Neuronal stem cell (in vitro differentiated cells): Measurements from ENCODE around the gene ACOXL.

Experiments
- DNase-seq: peaks from one replicate; pipeline ENCODE4 v3.0.0-alpha.2; 2013; ENCODE audit warnings: low spot score
- H2AFZ ChIP-seq: one replicate; pipeline ENCODE4 v1.6.1; 2013; ENCODE audit warnings: mild to moderate bottlenecking, low read length, inconsistent platforms
- H2AK5ac ChIP-seq: 2 replicates; pipeline ENCODE4 v1.6.1; 2013; ENCODE audit warnings: low read depth, mild to moderate bottlenecking, inconsistent platforms, low read length, moderate library complexity, mixed read lengths
- H2BK120ac ChIP-seq: 2 replicates; pipeline ENCODE4 v1.6.1; 2013; ENCODE audit warnings: low read depth, mild to moderate bottlenecking, inconsistent platforms, low read length, moderate library complexity, mixed read lengths
- H2BK12ac ChIP-seq: one replicate; pipeline ENCODE4 v1.6.1; 2013; ENCODE audit warnings: low read length, inconsistent platforms
- H2BK15ac ChIP-seq: 2 replicates; pipeline ENCODE4 v1.6.1; 2013; ENCODE audit warnings: mild to moderate bottlenecking, low read length, inconsistent platforms, mixed read lengths
- H2BK5ac ChIP-seq: one replicate; pipeline ENCODE4 v1.6.1; 2013; ENCODE audit warnings: inconsistent platforms, mild to moderate bottlenecking, low read length, moderate library complexity
- H3K14ac ChIP-seq: one replicate; pipeline ENCODE4 v1.6.1; 2013; ENCODE audit warnings: low read length, inconsistent platforms
- H3K18ac ChIP-seq: 2 replicates; pipeline ENCODE4 v1.6.1; 2013; ENCODE audit warnings: low read length, inconsistent platforms
- H3K23ac ChIP-seq: 2 replicates; pipeline ENCODE4 v1.6.1; 2013; ENCODE audit warnings: low read depth, mild to moderate bottlenecking, mixed read lengths, low read length, inconsistent platforms; ENCODE audit not compliant: poor library complexity
- H3K27ac ChIP-seq: replicated peaks from 3 replicates; pipeline ENCODE4 v1.5.1; 2013; ENCODE audit warnings: low read length, inconsistent platforms
- H3K27me3 ChIP-seq, 3 experiments: 2 replicates each; pipeline ENCODE4 v1.6.1; 2013; ENCODE audit warnings: low read length in 3 of 3, mild to moderate bottlenecking in 2 of 3, inconsistent platforms in 1 of 3, low read depth in 1 of 3, mixed read lengths in 1 of 3, moderate library complexity in 1 of 3; ENCODE audit not compliant: control insufficient read depth in 3 of 3, insufficient read depth in 3 of 3
- H3K36me3 ChIP-seq, 2 donors: replicated peaks in 1 of 2; 2 replicates each; pipeline ENCODE4 v1.6.1; 2013; ENCODE audit warnings: low read length in 2 of 2; ENCODE audit not compliant: control insufficient read depth in 2 of 2, insufficient read depth in 2 of 2
- H3K4ac ChIP-seq: 2 replicates; pipeline ENCODE4 v1.6.1; 2013; ENCODE audit warnings: inconsistent platforms, mild to moderate bottlenecking, low read length, moderate library complexity
- H3K4me1 ChIP-seq, 2 donors: 1 replicate in 1 of 2; 2 replicates in 1 of 2; pipeline ENCODE4 v1.6.1; 2013; ENCODE audit warnings: low read length in 2 of 2, low read depth in 1 of 2; ENCODE audit not compliant: control insufficient read depth in 2 of 2, insufficient read depth in 1 of 2
- H3K4me2 ChIP-seq: one replicate; pipeline ENCODE4 v1.6.1; 2013; ENCODE audit warnings: mild to moderate bottlenecking, low read length, inconsistent platforms; ENCODE audit not compliant: insufficient read depth, poor library complexity, severe bottlenecking
- H3K4me3 ChIP-seq, 2 donors: 2 replicates each; pipeline ENCODE4 v1.5.1; 2013; ENCODE audit warnings: low read length in 2 of 2, mild to moderate bottlenecking in 2 of 2, inconsistent platforms in 1 of 2, moderate library complexity in 1 of 2
- H3K79me1 ChIP-seq: one replicate; pipeline ENCODE4 v1.6.1; 2013; ENCODE audit warnings: low read depth, mild to moderate bottlenecking, inconsistent platforms, low read length, moderate library complexity
- H3K9ac ChIP-seq: one replicate; pipeline ENCODE4 v1.6.1; 2013; ENCODE audit warnings: mild to moderate bottlenecking, low read depth, low read length, inconsistent platforms; ENCODE audit not compliant: poor library complexity
- H3K9me3 ChIP-seq, 2 donors: replicated peaks in 1 of 2; 2 replicates each; pipeline versions ENCODE3 to v1.6.1; 2013; ENCODE audit warnings: low read length in 2 of 2, mild to moderate bottlenecking in 2 of 2, inconsistent platforms in 1 of 2, low read depth in 1 of 2, mixed read lengths in 1 of 2, moderate library complexity in 1 of 2; ENCODE audit not compliant: control insufficient read depth in 2 of 2, insufficient read depth in 1 of 2
- H4K8ac ChIP-seq: one replicate; pipeline ENCODE4 v1.6.1; 2013; ENCODE audit warnings: low read depth, mild to moderate bottlenecking, inconsistent platforms, low read length, moderate library complexity
- H4K91ac ChIP-seq: one replicate; pipeline ENCODE4 v1.6.1; 2013; ENCODE audit warnings: low read length, low read depth, mild to moderate bottlenecking, inconsistent platforms; ENCODE audit not compliant: poor library complexity
- WGBS, 2 donors: extraction: QIAGEN DNeasy Blood & Tissue Kit; methylation state at CpG; one replicate each; pipeline ENCODE4 v1.1.7; 2013; ENCODE audit warnings: missing lambda C conversion rate in 2 of 2, mixed read lengths in 1 of 2; ENCODE audit not compliant: insufficient read length in 2 of 2, insufficient replicate concordance in 1 of 2; ENCODE audit errors: extremely low coverage in 2 of 2; 5-methylcytosine and 5-hydroxymethylcytosine counted together

Gene ACOXL

DNA sequence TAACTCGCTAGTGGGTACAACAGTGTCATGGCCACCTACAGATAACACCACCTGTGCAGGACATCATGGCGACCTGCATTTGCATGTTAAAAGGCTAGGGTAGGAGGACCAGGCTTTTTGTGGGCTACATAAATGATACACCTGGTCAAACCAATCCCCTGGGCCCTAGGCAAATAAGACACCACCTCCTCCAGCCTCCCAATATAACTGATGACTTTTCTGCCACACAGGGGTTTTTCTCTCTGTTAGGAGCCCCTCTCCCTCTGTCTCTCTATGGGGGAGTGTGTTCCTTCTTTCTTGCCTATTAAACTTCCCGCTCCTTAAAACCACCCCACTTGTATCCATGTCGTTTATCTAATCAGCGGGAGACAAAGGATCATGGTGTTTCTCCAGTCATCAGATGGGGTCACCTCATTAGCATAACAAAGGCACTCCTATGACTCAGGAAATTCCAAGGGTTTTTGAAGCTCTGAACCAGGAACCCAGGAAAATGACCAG lies 43.7 kb upstream of the ACOXL start:
- DNase-seq, result peak; percentile 70
- Histone ChIP-seq H3K14ac (no peak overlapping the region), H2AFZ (peak overlapping the region; percentile 57), H3K27me3 (no peaks in the 10 kb centered on the region), H3K23ac (no peak overlapping the region), H3K4me1 (peaks cover 4 to 11% of the 10 kb centered on the region in 2 donors), H2BK5ac (no peak overlapping the region), H3K18ac (no peak overlapping the region), H4K8ac (no peak overlapping the region), H3K4me3 (no peak overlapping the region), H3K27ac (peak overlapping the region; percentile 62), H4K91ac (no peak overlapping the region), H3K4me2 (no peak overlapping the region), H3K36me3 (peaks cover 0 to 1% of the 10 kb centered on the region in 2 donors), H3K4ac (no peak overlapping the region), H3K9ac (no peak overlapping the region), H3K79me1 (no peaks in the 10 kb centered on the region), H3K9me3 (peaks cover 10 to 11% of the 10 kb centered on the region in 2 donors), H2BK12ac (no peak overlapping the region), H2AK5ac (no peak overlapping the region), H2BK120ac (no peak overlapping the region), H2BK15ac (no peak overlapping the region)
- WGBS, 2 donors, result no CpG with 5 or more reads among the region's 5 CpGs

DNA sequence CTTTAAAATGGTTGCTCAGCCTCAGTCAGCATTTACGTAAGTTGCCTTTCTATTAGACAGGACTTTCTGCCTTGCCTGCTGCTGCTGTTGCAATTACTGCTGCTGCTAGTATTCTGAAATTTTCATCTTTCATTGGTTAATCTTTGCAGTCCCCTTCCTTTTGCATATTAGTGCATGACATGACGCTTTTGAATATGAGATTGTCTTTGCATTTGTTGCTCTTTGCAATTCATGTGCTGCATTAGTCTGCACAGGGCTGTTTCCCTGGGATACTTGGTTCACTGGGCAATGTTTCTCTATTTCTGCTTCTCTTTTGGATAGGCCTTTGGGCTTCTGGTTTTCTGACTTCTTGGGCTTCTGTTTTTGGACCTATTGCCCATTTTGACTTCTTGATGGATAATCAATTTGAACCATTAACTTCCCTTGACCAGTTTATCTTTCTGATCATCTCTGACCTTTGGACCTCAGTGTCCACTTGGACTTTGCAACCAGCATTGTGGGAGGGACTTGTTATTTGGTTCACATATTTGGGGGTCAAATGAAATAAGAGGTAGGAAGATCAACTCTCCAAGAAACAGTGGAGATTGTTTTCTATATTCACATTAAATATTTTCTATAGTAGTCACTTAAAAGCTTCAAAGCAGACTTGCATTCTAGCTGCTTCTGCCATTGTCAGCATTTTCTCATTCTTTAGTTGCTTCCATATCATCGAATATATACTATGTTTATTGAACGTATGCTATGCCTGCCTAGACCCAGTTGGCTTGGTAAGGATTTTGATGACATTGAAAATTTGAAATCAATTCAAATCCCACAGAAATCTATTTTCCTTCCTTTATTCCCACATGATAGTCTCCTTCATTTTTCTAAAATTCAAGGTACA lies 42.0 kb upstream of the ACOXL start:
- no CpG with 5 or more reads among the region's 4 CpGs for WGBS, 2 donors

DNA sequence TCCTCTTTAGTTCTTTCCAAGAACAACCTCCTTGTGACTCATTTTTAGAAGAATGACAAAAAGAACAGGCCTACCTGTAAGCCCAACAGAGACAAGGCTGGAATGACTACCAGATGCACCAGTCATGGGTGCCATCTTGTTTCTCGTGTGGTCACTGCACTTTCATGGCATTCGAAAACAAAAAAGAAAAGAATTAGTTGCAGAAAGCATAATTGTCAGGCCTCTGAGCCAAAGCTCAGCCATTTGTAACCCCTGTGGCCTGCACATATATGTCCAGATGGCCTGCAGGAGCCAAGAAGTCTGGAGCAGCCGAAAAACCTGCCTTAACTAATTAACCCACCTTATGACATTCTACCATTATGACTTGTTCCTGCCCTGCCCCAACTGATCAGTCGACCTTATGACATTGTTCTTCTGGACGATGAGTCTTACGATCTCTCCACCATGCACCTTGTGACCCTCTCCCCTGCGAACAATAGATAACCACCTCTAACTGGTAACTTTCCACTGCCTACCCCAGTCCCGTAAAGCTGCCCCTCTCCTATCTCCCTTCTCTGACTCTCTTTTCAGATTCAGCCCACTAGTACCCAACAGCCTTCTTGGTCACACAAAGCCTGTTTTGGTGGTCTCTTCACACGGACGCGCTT lies 40.6 kb upstream of the ACOXL start:
- no peak overlapping the region for H3K4me3 ChIP-seq
- no peak overlapping the region for H3K18ac ChIP-seq
- no peak overlapping the region for H2AFZ ChIP-seq
- peaks cover 0 to 1% of the 10 kb centered on the region in 2 donors for H3K36me3 ChIP-seq
- H4K91ac ChIP-seq, result no peak overlapping the region
- H3K9me3 ChIP-seq, result peaks cover 10 to 11% of the 10 kb centered on the region in 2 donors
- no peak overlapping the region for H3K4ac ChIP-seq
- H2BK120ac ChIP-seq, result no peak overlapping the region
- H2BK12ac ChIP-seq, result no peak overlapping the region
- no peak for DNase-seq
- no peak overlapping the region for H3K27ac ChIP-seq
- no peak overlapping the region for H3K9ac ChIP-seq
- H2BK5ac ChIP-seq, result no peak overlapping the region
- H2AK5ac ChIP-seq, result no peak overlapping the region
- H4K8ac ChIP-seq, result no peak overlapping the region
- no peaks in the 10 kb centered on the region for H3K27me3 ChIP-seq
- WGBS, 2 donors, result no CpG with 5 or more reads among the region's 11 CpGs
- no peaks in the 10 kb centered on the region for H3K79me1 ChIP-seq
- no peak overlapping the region for H3K23ac ChIP-seq
- H2BK15ac ChIP-seq, result no peak overlapping the region
- H3K4me2 ChIP-seq, result no peak overlapping the region
- peaks cover 2 to 10% of the 10 kb centered on the region in 2 donors for H3K4me1 ChIP-seq
- no peak overlapping the region for H3K14ac ChIP-seq

More for the DNA sequence above, 42.0 kb upstream of the ACOXL start:
- Histone ChIP-seq H3K27ac (no peak overlapping the region), H3K4me3 (no peak overlapping the region), H2BK5ac (no peak overlapping the region), H2BK15ac (no peak overlapping the region), H3K36me3 (peaks cover 0 to 1% of the 10 kb centered on the region in 2 donors), H2BK120ac (no peak overlapping the region), H2AFZ (no peak overlapping the region), H3K27me3 (no peaks in the 10 kb centered on the region), H2BK12ac (no peak overlapping the region), H3K18ac (no peak overlapping the region), H3K9me3 (peaks cover 10 to 11% of the 10 kb centered on the region in 2 donors), H3K9ac (no peak overlapping the region), H4K8ac (no peak overlapping the region), H2AK5ac (no peak overlapping the region), H3K23ac (no peak overlapping the region), H3K79me1 (no peaks in the 10 kb centered on the region), H3K4ac (no peak overlapping the region), H4K91ac (no peak overlapping the region), H3K4me2 (no peak overlapping the region), H3K4me1 (peaks cover 2 to 10% of the 10 kb centered on the region in 2 donors), H3K14ac (no peak overlapping the region)
- DNase-seq, result no peak
